B cell (primary cell): ENCODE measurements around the gene ANKFN1. TPM values are rescaled to one million over a fixed set of nuclear protein-coding genes. Genes with fewer than 3 reads are reported as not detected.

Experiments used
- ATAC-seq: fragments of 200-7000 bp; cut with Tn5 transposase; one replicate; pipeline ENCODE4 v1.10.0; 2021; ENCODE audit warnings: low read depth, mild to moderate bottlenecking, moderate number of reproducible peaks, moderate library complexity
- CTCF ChIA-PET: fragments of 350-600 bp; sonication (Branson Sonifier 250); formaldehyde crosslinking; loops from one replicate; lab custom pipeline; 2021; ENCODE audit warnings: antibody characterized with exemption, inconsistent platforms; lab: Charles Lee
- POLR2A ChIA-PET: fragments of 350-600 bp; sonication (Branson Sonifier 250); formaldehyde crosslinking; loops from one replicate; lab custom pipeline; 2021; ENCODE audit warnings: antibody characterized with exemption; lab: Charles Lee
- DNase-seq: peaks from one replicate; pipeline ENCODE4 v3.0.0; 2013
- H2AFZ ChIP-seq: 2 replicates; pipeline ENCODE4 v1.6.1; 2012; ENCODE audit warnings: mild to moderate bottlenecking, low read depth, low read length; ENCODE audit not compliant: insufficient read depth, poor library complexity, severe bottlenecking
- H3K27ac ChIP-seq, 2 donors: 1 replicate in 1 of 2; 2 replicates in 1 of 2; pipeline ENCODE4 v1.5.1; 2012 to 2013; ENCODE audit warnings: low read length in 2 of 2, mild to moderate bottlenecking in 2 of 2, moderate library complexity in 1 of 2
- H3K27me3 ChIP-seq, 4 experiments: fragments of 200-600 bp in 1 of 4; sonication (generic) in 1 of 4; replicated peaks in 1 of 4; 1 replicate in 2 of 4; 2 replicates in 2 of 4; pipeline versions ENCODE4 v1.6.1 to v1.7.0; 2013 to 2016; ENCODE audit warnings: low read length in 3 of 4, mild to moderate bottlenecking in 2 of 4, mixed read lengths in 1 of 4, moderate library complexity in 1 of 4; ENCODE audit not compliant: insufficient read depth in 4 of 4, control insufficient read depth in 3 of 4; ENCODE audit errors: control extremely low read depth in 1 of 4
- H3K36me3 ChIP-seq, 2 experiments: replicated peaks in 1 of 2; 1 replicate in 1 of 2; 2 replicates in 1 of 2; pipeline versions ENCODE4 v1.6.1 to v1.7.1; 2013; ENCODE audit warnings: low read length in 1 of 2; ENCODE audit not compliant: insufficient read depth in 2 of 2, control insufficient read depth in 1 of 2; ENCODE audit errors: control extremely low read depth in 1 of 2, extremely low read depth in 1 of 2
- H3K4me1 ChIP-seq, 2 donors: fragments of 200-600 bp in 1 of 2; sonication (generic) in 1 of 2; 1 replicate in 1 of 2; 2 replicates in 1 of 2; pipeline versions ENCODE4 v1.5.1 to v1.6.1; 2013 to 2017; ENCODE audit warnings: low read length in 2 of 2; ENCODE audit not compliant: control insufficient read depth in 2 of 2, insufficient read depth in 2 of 2
- H3K4me2 ChIP-seq: replicated peaks from 2 replicates; pipeline ENCODE3; 2012; ENCODE audit warnings: mild to moderate bottlenecking, low read depth, low read length; ENCODE audit not compliant: poor library complexity, severe bottlenecking
- H3K4me3 ChIP-seq, 5 experiments: fragments of 200-600 bp in 1 of 5; sonication (generic) in 1 of 5; 1 replicate in 3 of 5; 2 replicates in 2 of 5; pipeline versions ENCODE4 v1.5.1 to v1.7.0; 2011 to 2016; ENCODE audit warnings: low read length in 4 of 5, mild to moderate bottlenecking in 4 of 5, low read depth in 2 of 5, control low read depth in 1 of 5, moderate library complexity in 1 of 5; ENCODE audit not compliant: insufficient read depth in 1 of 5; ENCODE audit errors: control extremely low read depth in 1 of 5, extremely low read depth in 1 of 5
- H3K79me2 ChIP-seq: fragments of 200-600 bp; sonication (generic); one replicate; pipeline ENCODE4 v1.6.0; 2016; ENCODE audit warnings: low read length; ENCODE audit not compliant: control insufficient read depth, insufficient read depth
- H3K9ac ChIP-seq: fragments of 200-600 bp; sonication (generic); 2 replicates; pipeline ENCODE4 v1.6.1; 2017; ENCODE audit warnings: mild to moderate bottlenecking, low read length, moderate library complexity
- H3K9me3 ChIP-seq, 3 donors: one replicate each; pipeline versions ENCODE4 v1.6.1 to v1.7.1; 2013; ENCODE audit warnings: low read length in 2 of 3; ENCODE audit not compliant: control insufficient read depth in 2 of 3, insufficient read depth in 1 of 3; ENCODE audit errors: control extremely low read depth in 1 of 3
- H4K20me1 ChIP-seq: 2 replicates; pipeline ENCODE4 v1.6.0; 2012; ENCODE audit warnings: mild to moderate bottlenecking, low read length; ENCODE audit not compliant: insufficient read depth, control insufficient read depth, poor library complexity, severe bottlenecking
- H3K27ac Mint-ChIP-seq: one replicate; pipeline ENCODE4 v1.8.0; 2021; ENCODE audit warnings: mixed read lengths
- H3K27me3 Mint-ChIP-seq: one replicate; pipeline ENCODE4 v1.8.0; 2021; ENCODE audit warnings: mixed read lengths
- H3K4me1 Mint-ChIP-seq: one replicate; pipeline ENCODE4 v1.8.0; 2021; ENCODE audit warnings: mixed read lengths
- H3K4me3 Mint-ChIP-seq: one replicate; pipeline ENCODE4 v1.8.0; 2021; ENCODE audit warnings: mixed read lengths
- H3K9me3 Mint-ChIP-seq: one replicate; pipeline ENCODE4 v1.8.0; 2022; ENCODE audit warnings: mixed read lengths; ENCODE audit not compliant: insufficient read depth
- EZH2 ChIP-seq: IDR thresholded peaks from 2 replicates; pipeline ENCODE4 v1.6.1; 2012; ENCODE audit warnings: borderline replicate concordance, low read depth, mild to moderate bottlenecking, moderate library complexity, low read length; ENCODE audit not compliant: insufficient read depth, poor library complexity, severe bottlenecking
- WGBS: methylation state at CpG from one replicate; pipeline ENCODE4 v1.1.5; 2013; ENCODE audit warnings: missing lambda C conversion rate; ENCODE audit not compliant: insufficient coverage; 5-methylcytosine and 5-hydroxymethylcytosine counted together
- intact Hi-C: fragments of 100-400 bp; cut with micrococcal nuclease; formaldehyde crosslinking; loops from one replicate; pipeline ENCODE4 v1.10.0; 2022
- polyA plus RNA-seq: library from polyadenylated mRNA; depleted of rRNA; stranded (reverse); fragments of >200 nt; gene quantifications from 2 replicates; pipeline ENCODE4 v1.2.3, GENCODE V29; 2012
- total RNA-seq, 2 donors: library from RNA; stranded (reverse); fragments of 120-200 nt in 1 of 2; gene quantifications; 1 replicate in 1 of 2; 2 replicates in 1 of 2; pipeline versions ENCODE4 v1.2.3 to v1.2.4, GENCODE V29; 2013 to 2022
- TF ChIP-seq, protein P1 (sequence below): fragments of 200-600 bp; IDR thresholded peaks from one replicate; pipeline ENCODE4 v1.8.0; 2022; ENCODE audit warnings: antibody characterized with exemption, mild to moderate bottlenecking

The ANKFN1 gene
- total and polyA plus RNA-seq, 2 donors (not counting 1 experiment from before 2014, with no cell fraction given) = not detected

DNA sequence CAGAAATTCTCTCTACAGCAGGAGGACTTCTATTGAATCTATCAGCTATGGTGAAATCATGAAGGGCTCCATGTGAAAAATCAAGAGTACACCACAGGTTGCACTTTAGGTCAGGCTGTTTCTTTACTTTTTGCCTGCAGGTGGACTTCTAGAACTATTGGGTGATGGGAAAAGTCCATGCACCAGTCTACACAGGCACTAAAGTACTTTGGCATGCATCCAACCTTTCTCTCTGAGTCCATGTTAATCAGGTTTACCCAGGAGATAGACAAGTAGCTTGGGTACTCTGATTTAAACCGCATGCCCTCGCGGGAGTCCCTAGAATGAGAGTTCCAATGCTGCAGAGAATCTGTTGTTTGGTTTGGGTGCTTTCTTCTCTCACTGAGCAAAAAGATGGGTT is 9.1 kb upstream of the ANKFN1 start:
- Histone ChIP-seq H3K27ac (no peak overlapping the region), H3K36me3 (no peaks in the 10 kb centered on the region), H3K4me2 (no peak overlapping the region), H3K9ac (no peak overlapping the region), H2AFZ (no peak overlapping the region), H3K4me3 (no peak overlapping the region), H4K20me1 (no peaks in the 10 kb centered on the region), H3K79me2 (no peaks in the 10 kb centered on the region), H3K27me3 (no peaks in the 10 kb centered on the region), H3K4me1 (no peaks in the 10 kb centered on the region), H3K9me3 (peaks cover 0 to 7% (median 0%) of the 10 kb centered on the region in 3 donors)
- intact Hi-C loops = no loop called here
- DNase-seq (no peak), ATAC-seq (no peak)
- Mint-ChIP-seq H3K4me1 (no peaks in the 10 kb centered on the region), H3K9me3 (no peaks in the 10 kb centered on the region), H3K27ac (no peak overlapping the region), H3K4me3 (no peak overlapping the region), H3K27me3 (peaks cover 4% of the 10 kb centered on the region)
- no peak for TF ChIP-seq EZH2
- TF ChIP-seq, protein P1, sequence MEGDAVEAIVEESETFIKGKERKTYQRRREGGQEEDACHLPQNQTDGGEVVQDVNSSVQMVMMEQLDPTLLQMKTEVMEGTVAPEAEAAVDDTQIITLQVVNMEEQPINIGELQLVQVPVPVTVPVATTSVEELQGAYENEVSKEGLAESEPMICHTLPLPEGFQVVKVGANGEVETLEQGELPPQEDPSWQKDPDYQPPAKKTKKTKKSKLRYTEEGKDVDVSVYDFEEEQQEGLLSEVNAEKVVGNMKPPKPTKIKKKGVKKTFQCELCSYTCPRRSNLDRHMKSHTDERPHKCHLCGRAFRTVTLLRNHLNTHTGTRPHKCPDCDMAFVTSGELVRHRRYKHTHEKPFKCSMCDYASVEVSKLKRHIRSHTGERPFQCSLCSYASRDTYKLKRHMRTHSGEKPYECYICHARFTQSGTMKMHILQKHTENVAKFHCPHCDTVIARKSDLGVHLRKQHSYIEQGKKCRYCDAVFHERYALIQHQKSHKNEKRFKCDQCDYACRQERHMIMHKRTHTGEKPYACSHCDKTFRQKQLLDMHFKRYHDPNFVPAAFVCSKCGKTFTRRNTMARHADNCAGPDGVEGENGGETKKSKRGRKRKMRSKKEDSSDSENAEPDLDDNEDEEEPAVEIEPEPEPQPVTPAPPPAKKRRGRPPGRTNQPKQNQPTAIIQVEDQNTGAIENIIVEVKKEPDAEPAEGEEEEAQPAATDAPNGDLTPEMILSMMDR = no peak
- ChIA-PET CTCF (no interaction called here), POLR2A (no interaction called here)
- WGBS = 80% methylated on average over 1 of the region's 3 CpGs

DNA sequence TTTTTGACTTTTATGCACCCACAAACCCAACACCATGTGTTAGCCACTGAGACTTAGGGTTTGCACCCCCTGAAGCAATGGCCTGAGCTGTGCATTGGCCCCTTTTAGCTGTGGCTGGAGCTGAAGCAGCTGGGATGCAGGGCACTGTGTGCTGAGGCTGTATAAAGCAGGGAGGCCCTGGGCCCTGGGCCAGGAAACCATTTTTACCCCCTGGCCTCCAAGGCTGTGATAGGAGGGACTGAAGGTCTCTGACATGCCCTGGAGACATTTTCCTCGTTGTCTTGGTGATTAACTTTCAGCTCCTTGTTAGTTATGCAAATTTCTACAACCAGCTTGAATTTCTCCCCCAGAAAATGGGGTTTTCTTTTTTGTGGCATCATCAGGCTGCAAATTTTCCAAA is 6.7 kb upstream of the ANKFN1 start:
- POLR2A ChIA-PET = no interaction called here

More for the DNA sequence above, 6.7 kb upstream of the ANKFN1 start:
- intact Hi-C loops = no loop called here
- no peak for TF ChIP-seq EZH2
- TF ChIP-seq, protein P1 = no peak
- Histone ChIP-seq H3K36me3 (no peaks in the 10 kb centered on the region), H3K4me3 (no peak overlapping the region), H3K79me2 (no peaks in the 10 kb centered on the region), H3K9me3 (peaks cover 0 to 7% (median 0%) of the 10 kb centered on the region in 3 donors), H3K27ac (no peak overlapping the region), H3K4me2 (no peak overlapping the region), H3K4me1 (no peaks in the 10 kb centered on the region), H3K9ac (no peak overlapping the region), H4K20me1 (no peaks in the 10 kb centered on the region), H2AFZ (no peak overlapping the region), H3K27me3 (no peaks in the 10 kb centered on the region)
- H3K27ac Mint-ChIP-seq = no peak overlapping the region
- no peak overlapping the region for H3K4me3 Mint-ChIP-seq
- no peaks in the 10 kb centered on the region for H3K4me1 Mint-ChIP-seq
- CTCF ChIA-PET = no interaction called here
- 71% methylated on average over 1 of the region's 1 CpG for WGBS
- DNase-seq = no peak
- no peaks in the 10 kb centered on the region for H3K9me3 Mint-ChIP-seq
- H3K27me3 Mint-ChIP-seq = peaks cover 4% of the 10 kb centered on the region
- no peak for ATAC-seq
